Psoas muscle (tissue), 8 donors: ENCODE results near the gene GRAMD1B. TPM values are rescaled to one million over a fixed set of nuclear protein-coding genes. Genes with fewer than 3 reads are reported as not detected.
A peak's percentile ranks its signal among the peaks of the same experiment; 100 is the strongest.

Experiments used
- ATAC-seq, 4 donors: fragments of 200-7000 bp; cut with Tn5 transposase; one replicate each; pipeline ENCODE4 v1.9.1; 2020; ENCODE audit warnings: moderate library complexity in 3 of 4, mild to moderate bottlenecking in 2 of 4
- DNase-seq, 2 donors: peaks; one replicate each; pipeline ENCODE4 v3.0.0-alpha.2; 2020
- H3K27ac ChIP-seq: fragments of 200-600 bp; one replicate; pipeline ENCODE4 v1.8.0; 2022
- H3K27me3 ChIP-seq, 3 donors: fragments of 200-600 bp in 1 of 3; one replicate each; pipeline versions ENCODE4 v1.6.1 to v1.8.0; 2013 to 2022; ENCODE audit warnings: low read length in 2 of 3, mild to moderate bottlenecking in 2 of 3, moderate library complexity in 1 of 3; ENCODE audit not compliant: insufficient read depth in 3 of 3
- H3K36me3 ChIP-seq, 2 donors: fragments of 200-600 bp in 1 of 2; one replicate each; pipeline versions ENCODE4 v1.6.1 to v1.8.0; 2013 to 2022; ENCODE audit warnings: low read depth in 1 of 2, mild to moderate bottlenecking in 1 of 2, moderate library complexity in 1 of 2; ENCODE audit not compliant: insufficient read depth in 1 of 2
- H3K4me1 ChIP-seq: fragments of 200-600 bp; one replicate; pipeline ENCODE4 v1.8.0; 2022
- H3K4me3 ChIP-seq: fragments of 200-600 bp; one replicate; pipeline ENCODE4 v1.8.0; 2022; ENCODE audit warnings: mild to moderate bottlenecking
- H3K9me3 ChIP-seq: fragments of 200-600 bp; one replicate; pipeline ENCODE4 v1.8.0; 2022
- WGBS, 3 donors: extraction: QIAGEN DNeasy Blood & Tissue Kit; methylation state at CpG; one replicate each; pipeline versions ENCODE4 v1.1.6 to v1.1.7; 2013; 5-methylcytosine and 5-hydroxymethylcytosine counted together
- intact Hi-C, 2 donors: fragments of 100-400 bp; cut with DNase I; formaldehyde crosslinking; loops; one replicate each; pipeline versions ENCODE4 v1.11.0 to v1.14.2; 2022
- polyA plus RNA-seq, 3 donors: library from polyadenylated mRNA; stranded (reverse); fragments of 200-250 nt; gene quantifications; one replicate each; pipeline ENCODE4 v1.2.3, GENCODE V29; 2013
- total RNA-seq, 4 donors: library from RNA; stranded (reverse); fragmentation: NEBNext Ultra II Directional in 2 of 4; extraction: Animal tissue kit (Norgen Biotek cat#: 25700) in 2 of 4; gene quantifications; one replicate each; pipeline versions ENCODE4 v1.2.1 to v1.2.4, GENCODE V29; 2021 to 2023
- TF ChIP-seq, protein P1 (sequence below): fragments of 200-600 bp; IDR thresholded peaks from one replicate; pipeline ENCODE4 v1.8.0; 2022; ENCODE audit warnings: antibody characterized with exemption
- donor health status: healthy with polysubstance abuse.
- donor health status: DM: no; HTN: no; CAD: no; lungs with moderate emphysema.
- donor health status: Bipolar disorder and iron deficiency.
- donor health status: healthy.
- donor health status: DM: yes; HTN: yes; CAD: no.
- donor health status: DM: no; HTN: no; CAD: no.
- donor health status: DM: no; HTN: no; CAD: no.
- donor health status: DM: yes; HTN: yes; CAD: no.

GRAMD1B gene
- total and polyA plus RNA-seq, 7 donors, result 0.67 to 24.0 (median 6.8) TPM

- Histone ChIP-seq H3K9me3 (no peaks in the 10 kb centered on the region), H3K4me3 (no peak overlapping the region), H3K36me3 (peaks cover 7 to 28% of the 10 kb centered on the region in 2 donors), H3K27ac (no peak overlapping the region), H3K4me1 (peaks cover 14% of the 10 kb centered on the region), H3K27me3 (no peaks in the 10 kb centered on the region)
- TF ChIP-seq, protein P1, sequence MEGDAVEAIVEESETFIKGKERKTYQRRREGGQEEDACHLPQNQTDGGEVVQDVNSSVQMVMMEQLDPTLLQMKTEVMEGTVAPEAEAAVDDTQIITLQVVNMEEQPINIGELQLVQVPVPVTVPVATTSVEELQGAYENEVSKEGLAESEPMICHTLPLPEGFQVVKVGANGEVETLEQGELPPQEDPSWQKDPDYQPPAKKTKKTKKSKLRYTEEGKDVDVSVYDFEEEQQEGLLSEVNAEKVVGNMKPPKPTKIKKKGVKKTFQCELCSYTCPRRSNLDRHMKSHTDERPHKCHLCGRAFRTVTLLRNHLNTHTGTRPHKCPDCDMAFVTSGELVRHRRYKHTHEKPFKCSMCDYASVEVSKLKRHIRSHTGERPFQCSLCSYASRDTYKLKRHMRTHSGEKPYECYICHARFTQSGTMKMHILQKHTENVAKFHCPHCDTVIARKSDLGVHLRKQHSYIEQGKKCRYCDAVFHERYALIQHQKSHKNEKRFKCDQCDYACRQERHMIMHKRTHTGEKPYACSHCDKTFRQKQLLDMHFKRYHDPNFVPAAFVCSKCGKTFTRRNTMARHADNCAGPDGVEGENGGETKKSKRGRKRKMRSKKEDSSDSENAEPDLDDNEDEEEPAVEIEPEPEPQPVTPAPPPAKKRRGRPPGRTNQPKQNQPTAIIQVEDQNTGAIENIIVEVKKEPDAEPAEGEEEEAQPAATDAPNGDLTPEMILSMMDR, result no peak
- intact Hi-C loops, result no loop called here
- ATAC-seq, result no peak
- WGBS, 3 donors, result 87 to 93% (median 93%) methylated on average over 15 of the region's 15 CpGs
- no peak for DNase-seq
These were observed 212.4 kb downstream of the GRAMD1B start for GRCh38 chr11:123642435-123642834.

DNA sequence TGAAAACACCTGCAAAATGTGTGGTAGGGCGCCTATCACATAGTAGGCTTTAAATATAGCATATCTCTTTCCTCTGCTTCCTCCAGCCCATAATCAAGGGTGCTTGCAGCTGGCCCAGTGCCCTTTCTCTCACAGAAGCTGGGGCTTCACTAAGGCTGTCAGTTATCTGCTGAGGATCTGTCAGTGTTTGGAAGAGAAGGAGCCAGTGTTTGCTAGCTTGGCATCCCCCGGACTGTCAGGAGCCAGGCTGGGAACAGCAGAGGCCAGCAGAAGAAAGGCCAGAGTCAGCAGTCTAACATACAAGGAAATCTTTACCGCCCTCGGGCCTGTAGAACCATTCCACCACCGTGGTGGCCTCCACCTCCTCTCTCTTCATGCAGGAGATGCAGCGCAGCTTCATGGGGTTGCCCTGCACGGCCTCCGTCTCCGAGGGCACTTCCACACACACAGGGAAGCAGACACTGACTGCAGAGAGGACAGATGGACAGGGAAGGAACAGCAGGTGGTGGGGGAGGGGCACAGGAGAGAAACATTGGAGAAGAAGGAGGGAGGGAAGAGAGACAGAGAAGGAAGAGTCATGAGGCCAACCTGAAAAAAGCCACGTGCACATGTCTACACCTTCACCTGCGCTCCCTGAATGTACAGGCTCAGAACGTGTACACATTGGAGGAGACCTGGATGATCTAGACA is 215.4 kb downstream of the GRAMD1B start:
- ATAC-seq (no peak), DNase-seq (no peak)
- intact Hi-C loops, result no loop called here
- no peaks in the 10 kb centered on the region for H3K9me3 ChIP-seq
- peaks cover 5 to 24% of the 10 kb centered on the region in 2 donors for H3K36me3 ChIP-seq
- peaks cover 5% of the 10 kb centered on the region for H3K4me1 ChIP-seq
- TF ChIP-seq, protein P1, result no peak
- no peak overlapping the region for H3K27ac ChIP-seq
- H3K27me3 ChIP-seq, result no peaks in the 10 kb centered on the region
- 71 to 72% (median 72%) methylated on average over 11 to 12 of the region's 12 CpGs for WGBS, 3 donors
- no peak overlapping the region for H3K4me3 ChIP-seq

GRCh38 chr11:123650901-123651300 is 220.8 kb downstream of the GRAMD1B start:
- H3K27me3 ChIP-seq, result no peaks in the 10 kb centered on the region
- no peak for DNase-seq

DNA sequence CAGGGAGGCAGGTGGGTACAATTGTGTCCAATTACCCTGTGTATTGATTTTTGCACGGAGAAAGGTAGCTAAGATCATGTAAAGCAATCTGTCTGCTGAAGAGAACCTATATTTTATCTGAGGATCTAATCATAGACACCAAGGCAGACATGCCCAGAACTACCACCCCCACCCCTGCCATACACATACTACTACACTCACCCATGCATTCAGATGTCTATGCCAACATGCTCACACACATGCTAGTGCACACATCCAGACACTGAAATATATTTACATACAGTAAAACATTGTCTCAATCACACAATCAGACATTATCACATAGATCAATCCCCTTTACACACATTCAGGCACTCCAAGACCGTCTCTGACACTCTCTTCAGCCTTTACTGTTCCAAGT is 222.5 kb downstream of the GRAMD1B start:
- ATAC-seq (no peak), DNase-seq (no peak)
- intact Hi-C loops, result no loop called here
- H3K27me3 ChIP-seq, result no peaks in the 10 kb centered on the region
- peaks cover 4 to 5% of the 10 kb centered on the region in 2 donors for H3K36me3 ChIP-seq
- H3K4me1 ChIP-seq, result peaks cover 24% of the 10 kb centered on the region
- peak overlapping the region; percentile 71 for H3K4me3 ChIP-seq
- TF ChIP-seq, protein P1, result no peak
- 52 to 56% (median 55%) methylated on average over 2 of the region's 2 CpGs for WGBS, 3 donors
- H3K27ac ChIP-seq, result no peak overlapping the region
- H3K9me3 ChIP-seq, result no peaks in the 10 kb centered on the region

More at GRCh38 chr11:123650901-123651300, 220.8 kb downstream of the GRAMD1B start:
- intact Hi-C loops, result no loop called here
- H3K36me3 ChIP-seq, result peaks cover 4 to 5% of the 10 kb centered on the region in 2 donors
- no peak overlapping the region for H3K27ac ChIP-seq
- no peak overlapping the region for H3K4me3 ChIP-seq
- peaks cover 13% of the 10 kb centered on the region for H3K4me1 ChIP-seq
- WGBS, 3 donors, result 96 to 98% (median 97%) methylated on average over 2 of the region's 2 CpGs
- TF ChIP-seq, protein P1, result no peak
- ATAC-seq, result no peak
- H3K9me3 ChIP-seq, result no peaks in the 10 kb centered on the region

- TF ChIP-seq, protein P1, result no peak
- 15 to 18% (median 16%) methylated on average over 10 of the region's 10 CpGs for WGBS, 3 donors
- Histone ChIP-seq H3K4me3 (peak overlapping the region; percentile 71), H3K27ac (peak overlapping the region; percentile 93), H3K4me1 (peaks cover 26% of the 10 kb centered on the region), H3K9me3 (no peaks in the 10 kb centered on the region), H3K27me3 (no peaks in the 10 kb centered on the region), H3K36me3 (peaks cover 4% of the 10 kb centered on the region in 2 donors)
- ATAC-seq (no peak), DNase-seq (no peak)
- intact Hi-C loops, result no loop called here
These were observed 223.4 kb downstream of the GRAMD1B start for GRCh38 chr11:123653483-123653826.
